ENCODE data around the gene SPATA2L.
"Not testable (repeated sequence)": the region's sequence is repeated elsewhere in the genome, so short reads cannot be mapped to it uniquely, and the experiment has no call there.

Gene SPATA2L

DNA sequence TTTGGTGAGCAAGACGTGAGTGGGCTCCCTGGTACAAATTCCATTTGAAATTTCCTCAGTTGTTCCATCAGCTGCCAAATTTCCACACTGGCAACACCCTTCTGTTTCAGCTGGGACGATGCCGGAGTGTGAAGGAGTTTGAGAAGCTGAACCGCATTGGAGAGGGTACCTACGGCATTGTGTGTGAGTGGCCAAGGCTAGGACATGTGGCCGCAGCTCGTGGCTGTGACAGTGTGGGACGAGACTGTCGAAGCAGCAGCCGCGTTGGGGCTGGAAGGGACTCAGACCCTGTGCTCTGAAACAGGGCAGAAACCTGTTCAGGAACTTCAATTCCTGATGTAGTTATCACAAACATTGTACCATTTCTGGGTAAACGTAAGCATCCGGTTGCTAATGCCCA is 12.4 kb downstream of the SPATA2L start:
- no peak for DNase-seq

GRCh38 chr16:89688395-89688794 is 13.1 kb downstream of the SPATA2L start:
- no peak for DNase-seq

DNA sequence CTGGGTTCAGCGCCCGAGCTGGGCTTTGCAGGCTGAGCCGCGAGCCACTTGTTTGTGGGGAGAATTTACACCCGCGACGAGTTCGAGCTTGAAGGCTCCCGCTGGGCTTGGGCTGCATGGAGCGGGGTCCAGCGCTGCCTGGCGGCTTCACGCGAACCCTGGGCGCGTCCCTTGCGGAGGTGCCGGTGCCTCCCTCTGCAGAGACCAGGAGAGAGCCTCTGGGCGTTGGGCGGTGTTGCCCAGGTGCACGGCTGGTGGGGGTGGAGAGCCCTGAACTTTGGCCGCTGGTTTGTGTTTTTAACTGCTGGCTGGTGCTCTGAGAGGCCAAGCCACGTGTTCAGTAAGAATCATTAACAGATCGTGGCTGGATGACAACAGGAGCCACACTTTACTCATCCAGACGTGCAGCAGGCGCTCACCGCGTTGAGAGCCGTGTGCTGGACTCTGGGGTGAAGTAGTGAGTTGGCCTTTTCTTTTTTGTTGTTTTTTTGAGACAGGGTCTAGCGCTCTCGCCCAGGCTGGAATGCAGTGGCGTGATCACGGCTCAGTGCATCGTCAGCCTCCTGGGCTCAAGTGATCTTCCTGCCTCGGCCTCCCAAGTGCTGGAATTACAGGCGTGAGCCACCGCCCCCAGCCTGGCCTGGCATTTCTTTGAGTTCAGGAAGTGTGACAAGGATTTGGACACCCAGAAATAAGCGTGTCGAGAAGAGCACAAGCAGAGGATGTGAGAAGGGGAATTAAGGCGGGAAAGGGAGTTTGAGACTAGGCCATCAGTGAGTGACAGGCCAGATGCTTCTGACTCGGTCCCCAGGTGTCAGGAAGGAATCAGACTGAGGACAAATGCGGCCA is 14.2 kb downstream of the SPATA2L start:
- DNase-seq: peak; percentile 53

DNA sequence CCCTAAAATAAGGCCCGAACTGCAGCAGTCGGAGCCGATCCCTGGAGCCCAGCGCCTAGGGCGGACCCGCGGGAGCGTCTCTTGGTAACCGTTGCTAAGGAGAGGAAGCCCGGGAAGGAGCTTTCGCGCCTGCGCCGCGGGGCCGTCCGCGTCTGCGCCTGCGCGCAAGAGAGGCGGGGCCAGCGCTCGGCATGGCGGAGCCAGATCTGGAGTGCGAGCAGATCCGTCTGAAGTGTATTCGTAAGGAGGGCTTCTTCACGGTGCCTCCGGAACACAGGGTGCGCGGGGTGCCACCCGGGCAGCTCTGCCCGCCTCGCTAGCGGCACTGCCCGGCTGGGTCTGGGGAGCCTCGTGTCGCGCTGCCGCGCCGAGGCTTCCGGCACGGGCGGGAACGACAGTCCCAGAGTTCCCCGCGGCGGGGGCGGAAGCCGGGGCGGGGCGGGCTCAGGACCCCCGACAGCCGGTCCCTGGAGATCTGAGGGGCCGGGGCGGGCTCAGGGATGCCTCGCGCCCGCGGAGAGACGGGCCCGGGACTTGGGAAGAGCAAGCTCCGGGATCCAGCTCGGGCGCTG is 14.9 kb downstream of the SPATA2L start, which contains the start of gene CDK10:
Gene CDK10, plus strand, starts transcription at position 170 of the 572 bp plus-strand sequence. Its CDS starts 22 bp downstream, at position 192.
- DNase-seq: peak; percentile 99

DNA sequence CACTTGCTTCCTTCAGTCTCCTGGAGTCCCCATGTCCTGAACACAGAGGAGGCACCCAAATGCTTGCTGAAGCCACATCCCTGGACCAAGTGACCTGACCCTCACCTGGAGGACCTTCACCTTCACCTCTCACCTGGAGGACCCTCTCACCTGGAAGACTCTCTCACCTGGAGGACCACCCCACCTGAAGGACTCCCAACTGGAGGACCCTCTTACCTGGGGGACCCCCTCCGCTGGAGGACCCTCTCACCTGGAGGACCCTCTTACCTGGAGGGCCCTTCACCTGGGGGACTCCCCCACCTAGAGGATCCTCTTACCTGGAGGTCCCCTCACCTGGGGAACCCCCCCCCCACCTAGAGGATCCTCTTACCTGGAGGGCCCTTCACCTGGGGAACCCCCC is 15.6 kb downstream of the SPATA2L start:
- DNase-seq: no peak

DNA sequence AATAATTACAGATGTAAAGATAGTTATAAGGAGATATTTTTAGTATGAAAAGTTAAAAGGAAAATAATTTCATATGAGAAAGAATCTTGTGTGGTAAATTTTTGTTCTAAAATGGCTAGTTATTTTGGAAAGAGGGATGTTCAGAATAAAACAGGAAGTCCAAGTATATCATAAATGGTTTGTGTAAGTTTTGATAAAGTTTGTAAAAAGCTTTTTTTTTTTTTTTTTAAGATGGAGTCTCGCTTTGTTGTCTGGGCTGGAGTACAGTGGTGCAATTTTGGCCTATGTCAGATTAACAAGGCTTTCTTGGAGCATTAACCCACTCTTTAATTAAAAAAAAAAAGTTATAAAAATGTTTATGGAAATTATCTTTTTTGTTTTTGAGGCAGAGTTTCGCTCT is 23.2 kb downstream of the SPATA2L start:
- DNase-seq: no peak

- DNase-seq: no peak
Observed at GRCh38 chr16:89672177-89672941, 29.1 kb downstream of the SPATA2L start.

DNA sequence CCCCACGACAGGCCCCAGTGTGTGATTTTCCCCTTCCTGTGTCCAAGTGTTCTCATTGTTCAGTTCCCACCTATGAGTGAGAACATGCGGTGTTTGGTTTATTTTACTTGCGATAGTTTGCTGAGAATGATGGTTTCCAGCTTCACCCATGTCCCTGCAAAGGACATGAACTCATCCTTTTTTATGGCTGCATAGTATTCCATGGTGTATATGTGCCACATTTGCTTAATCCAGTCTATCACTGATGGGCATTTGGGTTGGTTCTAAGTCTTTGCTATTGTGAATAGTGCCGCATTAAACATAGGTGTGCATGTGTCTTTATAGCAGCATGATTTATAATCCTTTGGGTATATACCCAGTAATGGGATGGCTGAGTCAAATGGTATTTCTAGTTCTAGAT is 29.9 kb downstream of the SPATA2L start:
- DNase-seq: not testable (repeated sequence)

- no peak for DNase-seq
Observed at GRCh38 chr16:89670496-89671431, 30.7 kb downstream of the SPATA2L start.

DNA sequence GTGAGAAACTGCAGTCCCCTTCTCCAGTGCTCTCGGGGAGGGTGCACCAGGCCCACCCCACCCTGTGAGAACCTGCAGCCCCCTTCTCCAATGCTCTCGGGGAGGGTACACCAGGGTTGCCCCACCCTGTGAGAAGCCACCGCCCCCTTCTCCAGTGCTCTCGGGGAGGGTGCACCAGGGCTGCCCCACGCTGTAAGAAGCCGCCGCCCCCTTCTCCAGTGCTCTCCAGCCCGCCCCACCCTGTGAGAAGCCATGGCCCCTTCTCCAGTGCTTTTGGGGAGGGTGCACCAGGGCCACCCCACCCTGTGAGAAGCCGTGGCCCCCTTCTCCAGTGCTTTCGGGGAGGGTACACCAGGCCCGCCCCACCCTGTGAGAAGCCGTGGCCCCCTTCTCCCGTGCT is 31.8 kb downstream of the SPATA2L start:
- no peak for DNase-seq

DNA sequence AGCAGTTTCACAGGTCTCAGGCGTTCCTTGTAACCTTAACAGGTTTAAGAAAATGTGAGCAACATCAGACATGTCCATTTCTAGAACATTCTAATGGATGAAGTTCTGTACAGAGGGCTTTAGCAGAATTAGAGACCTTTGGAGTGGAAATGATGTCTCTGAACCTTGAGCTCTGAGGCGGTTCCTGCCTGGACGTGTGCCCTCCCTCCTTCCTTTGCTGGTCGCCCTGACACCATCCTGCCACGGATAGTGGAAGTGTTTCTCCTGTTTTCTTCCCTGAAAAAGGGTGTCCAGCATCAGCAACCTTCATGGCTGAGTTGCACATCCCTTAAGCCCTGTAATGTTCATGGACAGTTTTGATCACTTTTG is 32.7 kb downstream of the SPATA2L start:
- DNase-seq: no peak

DNA sequence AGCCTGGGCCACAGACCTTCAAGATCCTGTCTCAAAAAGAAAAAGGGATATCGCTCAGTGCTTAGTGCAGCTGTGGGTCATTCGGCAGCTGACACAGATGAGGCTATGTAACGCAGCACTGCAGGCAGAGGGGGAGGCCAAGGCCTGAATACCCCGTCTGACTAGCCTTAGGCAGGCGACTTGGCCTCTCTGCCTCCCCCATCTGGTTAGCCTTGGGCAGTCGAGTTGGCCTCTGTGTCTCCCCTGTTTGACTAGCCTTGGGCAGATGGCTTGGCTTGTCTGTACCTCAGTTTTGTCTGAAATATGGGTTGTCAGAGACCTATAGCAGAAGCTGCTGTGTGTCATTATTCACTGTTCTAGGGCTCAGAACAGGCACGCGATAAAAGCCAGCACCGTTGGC is 33.9 kb downstream of the SPATA2L start:
- no peak for DNase-seq

GRCh38 chr16:89667000-89667399 is 34.5 kb downstream of the SPATA2L start:
- not testable (repeated sequence) for DNase-seq

GRCh38 chr16:89664238-89664637 is 37.3 kb downstream of the SPATA2L start:
- not testable (repeated sequence) for DNase-seq

- no peak for DNase-seq
Observed at GRCh38 chr16:89661215-89661614, 40.3 kb downstream of the SPATA2L start.

DNA sequence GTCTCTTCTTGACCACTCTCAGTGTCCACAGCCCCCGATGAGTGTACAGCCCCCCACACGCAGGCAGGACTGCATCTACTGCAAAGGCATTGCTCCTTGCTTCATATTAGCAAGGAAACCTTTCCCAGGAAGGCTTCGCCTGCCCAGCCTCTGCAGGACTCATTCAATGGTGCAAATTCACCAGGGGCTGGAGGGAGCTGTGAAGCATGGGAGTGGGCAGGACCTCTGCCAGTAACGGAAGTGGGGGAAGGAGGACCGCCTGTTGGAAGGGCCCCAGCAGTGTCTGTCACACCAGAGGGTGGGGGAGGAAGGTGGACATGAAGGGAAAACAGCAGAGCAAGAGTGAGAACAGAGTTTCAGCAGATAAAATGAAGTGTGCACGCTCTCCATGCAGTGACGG is 41.4 kb downstream of the SPATA2L start:
- DNase-seq: no peak

DNA sequence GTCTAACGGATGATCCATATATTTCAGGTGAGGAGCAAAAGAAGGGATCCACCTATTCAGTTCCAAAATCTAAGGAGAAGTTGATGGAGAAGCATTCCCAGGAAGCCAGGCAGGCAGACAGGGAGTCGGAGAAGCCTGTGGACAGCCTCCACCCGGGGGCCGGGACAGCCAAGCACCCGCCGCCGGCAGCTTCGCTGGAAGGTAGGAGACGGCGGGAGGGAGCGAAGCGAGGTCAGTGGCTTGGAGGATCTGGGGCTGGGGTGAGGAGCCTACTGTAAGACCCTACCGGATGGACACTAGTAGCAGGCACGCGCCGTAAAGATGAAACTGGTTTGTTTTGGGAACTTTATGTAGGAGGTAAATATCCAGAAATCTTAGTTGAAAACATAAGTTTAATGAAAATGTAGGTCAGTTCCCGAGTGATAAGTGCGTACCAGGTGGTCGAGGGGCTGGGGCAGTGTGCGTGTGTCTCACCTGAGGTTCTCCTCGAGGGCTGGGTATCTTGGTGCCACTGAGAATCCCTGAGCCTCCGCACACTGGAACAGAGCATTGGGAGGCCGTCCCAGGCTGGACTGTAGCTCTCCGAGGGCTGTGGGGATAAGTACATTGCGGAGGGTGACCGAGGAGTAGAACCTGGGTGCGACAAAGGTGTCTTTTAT is 43.2 kb downstream of the SPATA2L start:
- peak; percentile 72 for DNase-seq

DNA sequence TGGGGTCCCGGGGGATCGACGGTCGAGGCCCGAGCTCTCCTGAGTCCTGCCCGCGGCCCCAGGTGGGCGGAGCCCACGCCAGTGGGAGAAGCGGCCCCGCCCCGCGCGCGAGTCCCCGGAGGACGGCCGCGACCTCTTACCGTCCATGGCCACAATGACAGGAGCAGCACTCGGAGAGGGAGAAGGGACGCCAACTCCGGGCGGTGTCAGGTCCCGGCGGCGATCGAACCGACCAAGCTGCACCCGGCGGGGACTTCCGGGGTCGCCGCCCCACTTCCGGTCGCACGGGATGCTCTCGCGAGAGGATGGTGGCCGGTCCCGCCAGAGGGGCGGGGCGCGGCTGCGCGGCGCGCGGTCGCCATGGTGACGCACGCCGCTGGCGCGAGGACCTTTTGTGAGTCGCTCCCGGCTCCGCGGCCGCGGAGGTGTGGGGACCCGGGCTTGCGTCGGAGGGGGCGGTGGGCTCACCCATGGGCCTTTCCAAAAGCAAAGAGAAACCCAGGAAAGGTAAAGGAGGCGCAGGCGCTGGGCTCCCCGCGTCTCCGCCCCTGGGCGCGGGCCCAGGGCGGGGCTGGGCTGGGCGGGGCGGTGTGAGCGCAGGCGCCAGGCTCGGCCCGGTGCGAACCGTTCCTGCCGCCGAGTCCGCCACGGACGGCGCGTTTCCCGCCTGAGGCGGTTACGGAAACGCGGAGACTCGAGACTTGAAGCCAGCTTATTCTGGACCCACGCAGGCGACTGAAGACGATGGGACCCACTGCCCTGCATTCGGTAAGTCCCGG is 43.9 kb downstream of the SPATA2L start, which contains the start of the genes CHMP1A and SPATA33:
Gene CHMP1A, minus strand, starts transcription at position 267 of the 779 bp plus-strand sequence. Its CDS starts 120 bp downstream, at position 147.
Gene SPATA33, plus strand, starts transcription at position 395 of the 779 bp plus-strand sequence. Its CDS starts 76 bp downstream, at position 471.
- DNase-seq: peak; percentile 97

GRCh38 chr16:89656435-89657121 is 44.9 kb downstream of the SPATA2L start:
- DNase-seq: peak; percentile 33

DNA sequence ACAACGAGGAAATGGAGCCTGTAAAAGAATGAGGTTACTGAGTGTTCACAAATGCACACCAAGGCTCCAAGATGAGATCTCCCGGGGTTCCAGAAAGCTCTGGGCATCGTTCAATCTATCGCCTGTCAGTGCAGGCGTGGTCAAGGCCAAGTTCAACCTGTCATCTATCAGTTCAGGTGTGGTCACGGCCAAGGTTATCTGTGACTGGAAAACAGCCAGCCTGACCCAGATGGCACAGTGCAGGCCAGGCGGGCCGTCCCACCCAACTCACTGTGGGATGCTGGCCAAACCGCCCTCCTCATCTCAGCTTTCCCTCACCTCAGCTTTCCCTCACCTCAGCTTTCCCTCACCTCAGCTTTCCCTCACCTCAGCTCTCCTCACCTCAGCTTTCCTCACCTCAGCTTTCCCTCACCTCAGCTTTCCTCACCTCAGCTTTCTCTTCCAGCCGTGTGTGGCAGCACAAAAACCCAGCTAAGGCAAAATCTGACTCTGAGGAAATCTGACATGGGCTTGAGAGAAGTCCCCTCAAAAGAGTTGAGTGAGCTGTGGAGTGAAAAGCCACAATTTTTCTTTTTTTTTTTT is 46.4 kb downstream of the SPATA2L start:
- DNase-seq: no peak
